ENCODE measurements around the gene IQCH. TPM values are rescaled to one million over a fixed set of nuclear protein-coding genes. Genes with fewer than 3 reads are reported as not detected.

Gene IQCH
- total RNA-seq, 2 donors from 2014 or later, result 5.8 to 9.5 TPM

GRCh38 chr15:67327737-67328136, 73.2 kb downstream of the IQCH start:
- Histone ChIP-seq H3K27ac (no peak overlapping the region), H3K4me1 (replicated peaks) (no peaks in the 10 kb centered on the region), H3K36me3 (no peaks in the 10 kb centered on the region), H3K4me3 (no peak overlapping the region), H3K27me3 (replicated peaks; ENCODE audit: insufficient read depth) (no peaks in the 10 kb centered on the region), H3K9me3 (no peaks in the 10 kb centered on the region)
- DNase-seq (ENCODE audit: low spot score), result no peak
- intact Hi-C loops (cut with DNase I), result no loop called here
- TF ChIP-seq POLR2AphosphoS5 (IDR thresholded peaks at IDR 0.05) (no peak), POLR2A (IDR thresholded peaks at IDR 0.05) (no peak)
- TF ChIP-seq, protein P1, sequence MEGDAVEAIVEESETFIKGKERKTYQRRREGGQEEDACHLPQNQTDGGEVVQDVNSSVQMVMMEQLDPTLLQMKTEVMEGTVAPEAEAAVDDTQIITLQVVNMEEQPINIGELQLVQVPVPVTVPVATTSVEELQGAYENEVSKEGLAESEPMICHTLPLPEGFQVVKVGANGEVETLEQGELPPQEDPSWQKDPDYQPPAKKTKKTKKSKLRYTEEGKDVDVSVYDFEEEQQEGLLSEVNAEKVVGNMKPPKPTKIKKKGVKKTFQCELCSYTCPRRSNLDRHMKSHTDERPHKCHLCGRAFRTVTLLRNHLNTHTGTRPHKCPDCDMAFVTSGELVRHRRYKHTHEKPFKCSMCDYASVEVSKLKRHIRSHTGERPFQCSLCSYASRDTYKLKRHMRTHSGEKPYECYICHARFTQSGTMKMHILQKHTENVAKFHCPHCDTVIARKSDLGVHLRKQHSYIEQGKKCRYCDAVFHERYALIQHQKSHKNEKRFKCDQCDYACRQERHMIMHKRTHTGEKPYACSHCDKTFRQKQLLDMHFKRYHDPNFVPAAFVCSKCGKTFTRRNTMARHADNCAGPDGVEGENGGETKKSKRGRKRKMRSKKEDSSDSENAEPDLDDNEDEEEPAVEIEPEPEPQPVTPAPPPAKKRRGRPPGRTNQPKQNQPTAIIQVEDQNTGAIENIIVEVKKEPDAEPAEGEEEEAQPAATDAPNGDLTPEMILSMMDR (IDR thresholded peaks at IDR 0.05), result no peak

- intact Hi-C loops (cut with DNase I), result no loop called here
- TF ChIP-seq, protein P1 (IDR thresholded peaks at IDR 0.05), result no peak
- TF ChIP-seq POLR2AphosphoS5 (IDR thresholded peaks at IDR 0.05) (no peak), POLR2A (IDR thresholded peaks at IDR 0.05) (no peak)
- no peaks in the 10 kb centered on the region for H3K4me1 ChIP-seq (replicated peaks)
- no peaks in the 10 kb centered on the region for H3K36me3 ChIP-seq
- no peak overlapping the region for H3K4me3 ChIP-seq
- no peaks in the 10 kb centered on the region for H3K9me3 ChIP-seq
- WGBS, result 91% methylated on average over 4 of the region's 4 CpGs
- H3K27me3 ChIP-seq (replicated peaks; ENCODE audit: insufficient read depth), result no peaks in the 10 kb centered on the region
- no peak for DNase-seq (ENCODE audit: low spot score)
- no peak overlapping the region for H3K27ac ChIP-seq
These were observed 75.6 kb downstream of the IQCH start for GRCh38 chr15:67329984-67330733.

DNA sequence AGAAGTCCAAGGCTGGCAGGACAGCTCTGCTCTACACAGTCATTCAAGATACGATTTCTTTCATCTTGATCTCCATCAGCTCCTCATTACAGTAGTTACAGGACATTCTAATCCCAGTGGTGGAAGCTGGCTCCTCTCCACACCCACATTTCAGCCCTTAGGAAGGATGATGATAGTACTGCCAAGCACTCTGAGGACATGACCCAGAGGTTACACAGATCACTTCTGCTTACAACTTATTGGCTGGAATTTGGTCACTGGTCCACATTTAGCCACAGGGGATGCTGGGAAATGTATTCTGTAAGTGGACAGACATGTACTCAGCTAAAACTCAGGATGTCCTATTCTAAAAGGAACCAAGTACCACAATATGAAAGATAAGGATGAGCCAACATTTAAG, 77.1 kb downstream of the IQCH start:
- 71% methylated on average over 1 of the region's 1 CpG for WGBS
- no peak for DNase-seq (ENCODE audit: low spot score)

DNA sequence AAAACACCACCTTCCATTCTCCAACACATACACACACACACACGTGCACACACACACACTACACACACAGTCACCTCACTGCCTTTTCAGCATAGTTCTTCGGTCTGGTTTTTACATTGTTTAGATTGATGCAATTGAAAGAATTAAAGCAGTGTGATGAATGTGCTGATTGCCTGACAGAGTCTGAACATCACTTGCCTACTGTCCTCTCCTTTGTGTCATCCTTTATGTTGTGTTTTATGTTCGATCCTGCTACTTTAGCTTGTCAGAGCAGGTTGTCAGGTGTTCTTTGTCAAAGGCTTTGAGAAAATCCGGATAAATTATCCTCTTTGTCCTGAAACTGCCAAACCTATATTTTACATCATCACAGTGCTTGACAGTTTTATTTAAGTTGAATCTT, 80.4 kb downstream of the IQCH start:
- no peak overlapping the region for H3K27ac ChIP-seq
- H3K4me1 ChIP-seq (replicated peaks), result no peaks in the 10 kb centered on the region
- intact Hi-C loops (cut with DNase I), result no loop called here
- no peaks in the 10 kb centered on the region for H3K27me3 ChIP-seq (replicated peaks; ENCODE audit: insufficient read depth)
- no peak overlapping the region for H3K4me3 ChIP-seq
- H3K36me3 ChIP-seq, result no peaks in the 10 kb centered on the region
- DNase-seq (ENCODE audit: low spot score), result no peak
- 45% methylated on average over 4 of the region's 4 CpGs for WGBS
- TF ChIP-seq POLR2A (IDR thresholded peaks at IDR 0.05) (no peak), POLR2AphosphoS5 (IDR thresholded peaks at IDR 0.05) (no peak)
- TF ChIP-seq, protein P1 (IDR thresholded peaks at IDR 0.05), result no peak
- no peaks in the 10 kb centered on the region for H3K9me3 ChIP-seq

More for the DNA sequence above, 77.1 kb downstream of the IQCH start:
- TF ChIP-seq POLR2A (IDR thresholded peaks at IDR 0.05), result no peak
- H3K27ac ChIP-seq, result no peak overlapping the region
- H3K27me3 ChIP-seq (replicated peaks; ENCODE audit: insufficient read depth), result no peaks in the 10 kb centered on the region
- no peaks in the 10 kb centered on the region for H3K9me3 ChIP-seq
- no peak overlapping the region for H3K4me3 ChIP-seq
- H3K4me1 ChIP-seq (replicated peaks), result no peaks in the 10 kb centered on the region
- no peaks in the 10 kb centered on the region for H3K36me3 ChIP-seq
- intact Hi-C loops (cut with DNase I), result no loop called here

- Histone ChIP-seq H3K9me3 (no peaks in the 10 kb centered on the region), H3K36me3 (no peaks in the 10 kb centered on the region), H3K27ac (no peak overlapping the region), H3K27me3 (replicated peaks; ENCODE audit: insufficient read depth) (no peaks in the 10 kb centered on the region), H3K4me1 (replicated peaks) (no peaks in the 10 kb centered on the region), H3K4me3 (no peak overlapping the region)
- 87% methylated on average over 2 of the region's 2 CpGs for WGBS
- no peak for DNase-seq (ENCODE audit: low spot score)
- TF ChIP-seq POLR2AphosphoS5 (IDR thresholded peaks at IDR 0.05) (no peak), POLR2A (IDR thresholded peaks at IDR 0.05) (no peak)
- TF ChIP-seq, protein P1 (IDR thresholded peaks at IDR 0.05), result no peak
- intact Hi-C loops (cut with DNase I), result no loop called here
These were observed 81.1 kb downstream of the IQCH start for GRCh38 chr15:67335534-67336222.
